Activated gamma-delta T cell treated with anti-CD3 and anti-CD28 coated beads, Interleukin-2, amount 50 U/mL, for 16 hours (primary cell): ENCODE measurements around the gene HBD.
"Not testable (repeated sequence)": the region's sequence is repeated elsewhere in the genome, so short reads cannot be mapped to it uniquely, and the experiment has no call there.

ENCODE experiments used
- DNase-seq: peaks from one replicate; pipeline ENCODE4 v3.0.0-alpha.2; 2020; ENCODE audit warnings: low read depth

The HBD gene

GRCh38 chr11:5252919-5253265 lies 18.6 kb upstream of the HBD start:
- DNase-seq = no peak

DNA sequence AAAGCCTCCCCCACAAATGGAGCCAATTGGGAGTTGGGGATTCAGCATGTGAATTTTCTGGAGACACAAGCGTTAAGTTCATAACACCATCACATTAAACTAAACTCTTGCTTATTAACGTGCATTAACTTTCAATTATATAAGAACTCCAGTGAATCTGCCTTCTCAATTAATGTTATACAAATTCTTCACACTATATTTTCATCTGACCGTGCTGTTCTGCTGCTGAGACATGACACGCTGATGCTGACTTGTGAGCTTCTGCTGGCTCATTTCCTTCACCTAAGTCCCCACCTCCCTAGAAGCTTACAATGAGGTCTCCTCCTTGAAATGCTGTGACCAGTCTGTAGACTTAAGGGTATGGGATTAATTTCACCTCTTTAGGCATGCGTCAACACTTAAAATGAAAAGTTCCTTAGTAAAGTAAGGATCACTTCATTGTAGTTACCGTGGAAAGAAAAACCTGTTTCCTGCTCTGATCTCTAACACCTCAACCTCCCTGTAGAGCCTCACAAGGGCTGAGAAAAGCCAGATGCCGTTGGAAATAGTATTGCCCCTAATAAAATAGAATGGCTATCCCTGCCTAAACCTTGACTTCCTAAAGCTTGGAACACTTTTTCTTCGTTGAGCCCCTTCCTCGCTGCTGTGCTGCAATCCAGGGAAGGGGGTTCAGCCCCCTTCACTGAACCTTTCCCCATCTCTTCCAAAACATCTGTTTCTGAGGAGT lies 18.1 kb upstream of the HBD start:
- no peak for DNase-seq

- no peak for DNase-seq
Observed at GRCh38 chr11:5251746-5252145, 17.5 kb upstream of the HBD start.

- no peak for DNase-seq
Observed at GRCh38 chr11:5250543-5251204, 16.4 kb upstream of the HBD start.

DNA sequence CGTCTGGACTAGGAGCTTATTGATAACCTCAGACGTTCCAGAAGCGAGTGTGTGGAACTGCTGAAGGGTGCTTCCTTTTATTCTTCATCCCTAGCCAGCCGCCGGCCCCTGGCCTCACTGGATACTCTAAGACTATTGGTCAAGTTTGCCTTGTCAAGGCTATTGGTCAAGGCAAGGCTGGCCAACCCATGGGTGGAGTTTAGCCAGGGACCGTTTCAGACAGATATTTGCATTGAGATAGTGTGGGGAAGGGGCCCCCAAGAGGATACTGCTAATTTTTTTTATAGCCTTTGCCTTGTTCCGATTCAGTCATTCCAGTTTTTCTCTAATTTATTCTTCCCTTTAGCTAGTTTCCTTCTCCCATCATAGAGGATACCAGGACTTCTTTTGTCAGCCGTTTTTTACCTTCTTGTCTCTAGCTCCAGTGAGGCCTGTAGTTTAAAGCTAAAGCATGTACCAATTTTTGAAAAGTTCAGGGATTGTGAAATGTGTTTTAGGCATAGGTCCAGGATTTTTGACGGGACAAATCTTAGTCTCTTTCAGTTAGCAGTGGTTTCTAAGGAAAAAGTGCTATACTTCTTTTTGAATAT lies 15.6 kb upstream of the HBD start, which contains the start of gene HBG1:
HBG1 (minus strand) TSS at position 51 of the 590 bp plus-strand sequence. CDS start 53 bp downstream, outside the sequence.
- not testable (repeated sequence) for DNase-seq

GRCh38 chr11:5248498-5248897 lies 14.2 kb upstream of the HBD start:
- not testable (repeated sequence) for DNase-seq

GRCh38 chr11:5247472-5248192 lies 13.3 kb upstream of the HBD start:
- DNase-seq = no peak

GRCh38 chr11:5246772-5247471 lies 12.6 kb upstream of the HBD start:
- no peak for DNase-seq

DNA sequence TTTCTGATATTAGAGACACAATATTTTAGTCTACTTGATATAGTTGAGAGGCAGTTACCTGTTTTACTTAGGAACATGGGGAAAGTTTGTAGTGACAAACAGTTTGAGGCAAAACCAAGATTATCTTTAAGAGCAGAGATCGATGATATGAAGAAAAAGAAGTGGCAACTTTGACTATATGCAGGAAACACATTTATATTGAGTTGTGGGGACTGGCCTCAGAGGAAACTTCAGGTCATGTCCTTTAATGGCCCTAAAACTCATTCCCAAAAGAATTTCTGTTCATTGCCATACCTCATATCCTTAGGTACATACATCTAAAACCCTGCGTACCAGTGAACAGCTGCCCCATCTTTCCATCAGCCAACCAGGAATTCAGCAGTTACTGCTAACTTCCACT lies 10.9 kb upstream of the HBD start:
- DNase-seq = no peak

GRCh38 chr11:5243816-5244180 lies 9.5 kb upstream of the HBD start:
- no peak for DNase-seq

- no peak for DNase-seq
Observed at GRCh38 chr11:5242933-5243815, 8.9 kb upstream of the HBD start.

DNA sequence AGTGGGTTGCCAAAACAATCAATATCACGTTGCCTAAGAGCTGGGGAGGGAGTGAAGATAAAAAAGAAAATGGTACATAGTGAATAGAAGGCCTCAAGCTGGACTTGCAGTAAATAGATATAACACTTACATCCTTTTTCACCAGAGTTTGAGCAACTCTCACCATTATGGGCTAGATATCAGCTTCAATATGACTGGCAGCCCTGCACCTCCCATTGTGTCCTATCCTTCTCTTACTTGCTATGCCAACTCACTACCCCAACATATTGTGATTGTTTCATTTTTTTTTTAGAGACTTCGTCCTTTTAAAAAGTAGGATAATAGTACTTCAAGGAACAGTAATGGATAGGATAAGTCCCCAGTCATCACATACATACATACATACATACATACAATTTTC lies 7.9 kb upstream of the HBD start:
- no peak for DNase-seq

- DNase-seq = no peak
Observed at GRCh38 chr11:5241458-5241857, 7.2 kb upstream of the HBD start.

- DNase-seq = no peak
Observed at GRCh38 chr11:5240458-5240857, 6.2 kb upstream of the HBD start.

DNA sequence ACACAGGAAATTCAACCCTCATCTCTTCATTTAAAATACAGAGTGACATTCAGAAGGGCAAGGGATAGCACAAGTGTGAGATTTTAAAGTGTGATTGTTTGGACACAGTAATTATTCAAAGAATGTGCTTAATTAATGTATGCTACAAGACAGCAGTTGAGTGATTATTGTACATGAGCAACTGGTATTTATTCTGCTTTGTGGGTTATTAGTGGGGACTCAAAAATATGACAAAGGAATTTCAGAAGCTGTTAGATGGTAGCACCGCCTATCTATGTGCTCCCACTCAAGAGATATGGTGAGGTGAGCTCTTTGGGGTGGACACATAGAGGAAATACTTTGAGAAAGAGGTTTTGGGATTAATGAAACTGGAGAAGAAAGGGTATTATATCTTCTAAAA lies 5.8 kb upstream of the HBD start:
- DNase-seq = no peak

DNA sequence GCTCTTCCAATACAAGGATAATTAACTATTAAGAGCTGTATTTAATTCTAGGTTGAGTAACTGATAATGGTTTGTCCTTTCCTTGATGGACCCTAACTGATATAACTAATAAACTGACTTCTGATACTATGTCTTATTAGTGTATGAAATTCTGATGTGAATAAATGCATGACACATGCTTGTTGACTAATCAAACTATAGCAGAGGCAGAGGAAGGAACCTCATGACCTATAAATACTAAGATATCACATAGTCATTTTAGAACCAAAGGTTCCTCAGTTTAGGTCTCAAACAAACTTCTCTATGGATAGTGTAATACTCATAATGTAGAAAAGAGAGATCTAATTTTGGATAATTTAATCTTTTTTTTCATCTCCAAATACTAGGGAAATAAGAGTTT lies 4.8 kb upstream of the HBD start:
- no peak for DNase-seq

DNA sequence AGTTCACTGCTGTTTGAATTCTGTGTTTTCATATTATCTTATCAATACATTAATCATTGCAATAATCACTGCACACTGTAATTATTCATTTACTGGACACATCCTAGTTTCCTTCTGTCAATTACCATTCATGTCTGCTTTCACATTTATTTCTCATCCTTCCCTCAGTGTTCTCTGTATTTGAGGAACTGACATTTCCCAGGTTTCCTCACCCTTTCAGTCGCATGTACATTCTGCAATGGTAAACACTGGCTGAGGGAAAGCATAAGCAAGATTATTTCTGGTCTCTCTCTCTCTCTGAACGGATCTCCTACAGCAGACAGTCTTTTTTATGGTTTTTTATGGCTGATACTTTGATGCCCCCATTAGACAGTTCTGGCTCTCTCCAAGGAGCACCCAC lies 4.2 kb upstream of the HBD start:
- no peak for DNase-seq

GRCh38 chr11:5237420-5237819 lies 3.1 kb upstream of the HBD start:
- no peak for DNase-seq

DNA sequence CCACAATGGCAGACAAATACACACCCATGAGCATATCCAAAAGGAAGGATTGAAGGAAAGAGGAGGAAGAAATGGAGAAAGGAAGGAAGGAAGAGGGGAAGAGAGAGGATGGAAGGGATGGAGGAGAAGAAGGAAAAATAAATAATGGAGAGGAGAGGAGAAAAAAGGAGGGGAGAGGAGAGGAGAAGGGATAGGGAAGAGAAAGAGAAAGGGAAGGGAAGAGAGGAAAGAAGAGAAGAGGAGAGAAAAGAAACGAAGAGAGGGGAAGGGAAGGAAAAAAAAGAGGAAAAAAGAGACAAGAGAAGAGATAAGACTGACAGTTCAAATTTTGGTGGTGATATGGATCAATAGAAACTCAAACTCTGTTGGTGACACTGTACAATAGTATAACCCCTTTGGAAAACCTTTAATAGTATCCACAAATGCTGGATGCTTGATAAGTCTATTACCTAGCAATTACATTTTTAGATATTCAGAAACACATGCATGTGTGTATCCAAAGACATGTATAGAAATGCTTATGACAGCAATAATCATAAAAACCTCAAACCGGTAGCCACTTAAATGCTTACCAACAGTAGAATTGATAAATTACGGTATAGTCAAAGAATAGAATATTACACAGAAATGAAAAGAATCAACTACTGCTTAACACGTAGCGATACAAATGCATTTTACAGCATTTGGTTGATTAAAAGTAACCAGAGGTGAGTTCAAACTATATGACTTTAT lies 1.2 kb upstream of the HBD start:
- no peak for DNase-seq

DNA sequence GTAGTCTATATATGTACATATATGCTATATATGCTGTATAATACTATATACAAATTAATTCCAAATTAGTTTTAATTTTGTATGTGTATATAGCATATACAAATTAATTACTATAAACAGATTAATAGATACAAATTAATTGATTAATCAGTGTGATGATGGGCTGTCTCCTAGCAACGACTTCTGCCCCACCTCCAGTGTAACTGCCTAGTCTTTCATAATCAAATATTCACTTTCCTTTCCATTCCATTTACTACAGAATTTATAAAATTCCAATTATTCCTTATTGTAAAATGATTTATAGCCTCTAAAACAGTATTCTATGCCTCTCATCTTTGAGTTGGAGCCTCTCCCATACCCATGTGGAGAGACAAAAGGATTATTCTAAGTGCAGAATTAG lies 976 bp downstream of the HBD start:
- DNase-seq = no peak

- no peak for DNase-seq
Observed at GRCh38 chr11:5232821-5233220, 1.5 kb downstream of the HBD start.
